Stomach (tissue), 9 donors: ENCODE measurements around the gene TNFRSF17. TPM values are rescaled to one million over a fixed set of nuclear protein-coding genes. Genes with fewer than 3 reads are reported as not detected.

Source experiments
- DNase-seq, 2 donors: peaks; one replicate each; pipeline versions ENCODE4 v3.0.0 to v3.0.0-alpha.2; 2013 to 2019
- H3K27ac ChIP-seq, 5 donors: fragments of 200-600 bp in 4 of 5; sonication (generic) in 4 of 5; one replicate each; pipeline ENCODE4 v1.5.1; 2013 to 2019; ENCODE audit warnings: mild to moderate bottlenecking in 1 of 5, moderate library complexity in 1 of 5
- H3K27me3 ChIP-seq, 3 donors: fragments of 200-600 bp; sonication (generic); one replicate each; pipeline ENCODE4 v1.5.1; 2017 to 2019; ENCODE audit warnings: mixed run types in 1 of 3
- H3K36me3 ChIP-seq, 4 donors: fragments of 200-600 bp; sonication (generic); 1 replicate in 3 of 4; 2 replicates in 1 of 4; pipeline ENCODE4 v1.5.1; 2016 to 2019
- H3K4me1 ChIP-seq, 4 donors: fragments of 200-600 bp; sonication (generic); one replicate each; pipeline ENCODE4 v1.5.1; 2016 to 2019
- H3K4me3 ChIP-seq, 4 donors: fragments of 200-600 bp; sonication (generic) in 3 of 4; one replicate each; pipeline ENCODE4 v1.5.1; 2016 to 2019; ENCODE audit warnings: mild to moderate bottlenecking in 1 of 4
- H3K9me3 ChIP-seq, 4 donors: fragments of 200-600 bp; sonication (generic); one replicate each; pipeline ENCODE4 v1.5.1; 2016 to 2019
- EP300 ChIP-seq: sonication (generic); formaldehyde crosslinking; IDR thresholded peaks from one replicate; pipeline ENCODE4 v1.6.1; 2017; ENCODE audit warnings: antibody characterized with exemption
- POLR2A ChIP-seq, 4 donors: fragments of 450-650 bp; IDR thresholded peaks; one replicate each; pipeline ENCODE4 v1.6.1; 2016; ENCODE audit warnings: antibody characterized with exemption in 4 of 4, control low read depth in 2 of 4, mild to moderate bottlenecking in 1 of 4, moderate library complexity in 1 of 4
- POLR2AphosphoS5 ChIP-seq, 3 donors: sonication (generic); formaldehyde crosslinking; IDR thresholded peaks; one replicate each; pipeline ENCODE4 v1.6.1; 2016; ENCODE audit warnings: antibody characterized with exemption in 3 of 3
- WGBS, 5 donors: extraction: QIAGEN DNeasy Blood & Tissue Kit in 3 of 5; methylation state at CpG; one replicate each; pipeline versions ENCODE4 v1.1.5 to v1.1.7; 2013 to 2018; 5-methylcytosine and 5-hydroxymethylcytosine counted together
- intact Hi-C: fragments of 100-400 bp; cut with DNase I; formaldehyde crosslinking; loops from one replicate; pipeline ENCODE4 v1.15.1; 2023; ENCODE audit warnings: low total_unique reads
- polyA plus RNA-seq, 3 donors: library from polyadenylated mRNA; stranded (reverse); fragments of 200-250 nt; gene quantifications; one replicate each; pipeline ENCODE4 v1.2.3, GENCODE V29; 2013
- total RNA-seq, 5 donors: library from RNA; depleted of rRNA; stranded (reverse); fragments of >200 nt; gene quantifications; one replicate each; pipeline versions ENCODE4 v1.1.0 to v1.2.3, GENCODE V29; 2014 to 2016
- TF ChIP-seq, protein P1 (sequence below), 7 experiments: fragments of 450-650 bp in 4 of 7; fragments of 200-600 bp in 3 of 7; sonication (generic) in 3 of 7; IDR thresholded peaks; one replicate each; pipeline ENCODE4 v1.5.1; 2016 to 2019; ENCODE audit warnings: antibody characterized with exemption in 7 of 7, control low read depth in 2 of 7, mild to moderate bottlenecking in 1 of 7
- donor health status: healthy with polysubstance abuse.
- donor health status: Bipolar disorder and iron deficiency.
- donor health status: healthy.

TNFRSF17 gene
- total and polyA plus RNA-seq, 8 donors: 1.1 to 7.4 (median 1.8) TPM; not detected in 4

DNA sequence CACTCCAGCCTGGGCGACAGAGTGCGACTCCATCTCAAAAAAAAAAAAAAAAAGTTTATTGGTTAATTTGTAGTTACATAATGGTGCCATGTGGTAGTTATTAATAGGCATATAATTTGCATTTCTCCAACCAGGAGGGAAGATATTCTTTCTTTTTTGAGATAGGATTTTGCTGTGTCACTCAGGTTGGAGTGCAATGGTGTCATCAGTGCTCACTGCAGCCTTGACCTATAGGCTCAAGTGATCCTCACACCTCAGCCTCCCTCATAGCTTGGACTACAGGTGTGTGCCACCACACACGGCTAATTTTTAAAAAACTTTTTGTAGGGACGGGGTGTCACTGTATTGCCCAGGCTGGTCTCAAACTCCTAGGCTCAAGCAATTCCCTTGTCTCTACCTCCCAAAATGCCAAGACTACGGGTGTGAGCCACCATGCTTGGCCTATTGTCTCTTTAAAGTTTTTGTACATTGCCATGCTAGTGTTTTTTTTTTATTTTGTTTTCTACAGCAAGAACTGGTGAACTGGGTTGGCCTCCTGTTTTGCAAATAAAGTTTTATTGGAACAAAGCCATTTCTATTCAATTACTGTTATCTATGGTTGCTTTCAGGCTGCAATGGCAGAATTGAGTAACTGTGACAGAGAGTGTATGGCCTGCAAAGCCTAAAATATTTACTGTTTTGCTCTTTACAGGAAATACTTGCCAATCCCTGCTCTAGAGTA is 23.4 kb downstream of the TNFRSF17 start:
- no peaks in the 10 kb centered on the region for H3K9me3 ChIP-seq
- 57 to 83% (median 77%) methylated on average over 5 of the region's 5 CpGs for WGBS, 5 donors
- DNase-seq: no peak
- H3K36me3 ChIP-seq: no peaks in the 10 kb centered on the region
- no peaks in the 10 kb centered on the region for H3K27me3 ChIP-seq
- H3K27ac ChIP-seq: no peak overlapping the region
- TF ChIP-seq POLR2AphosphoS5 (IDR thresholded peaks at IDR 0.05): no peak
- TF ChIP-seq, protein P1, sequence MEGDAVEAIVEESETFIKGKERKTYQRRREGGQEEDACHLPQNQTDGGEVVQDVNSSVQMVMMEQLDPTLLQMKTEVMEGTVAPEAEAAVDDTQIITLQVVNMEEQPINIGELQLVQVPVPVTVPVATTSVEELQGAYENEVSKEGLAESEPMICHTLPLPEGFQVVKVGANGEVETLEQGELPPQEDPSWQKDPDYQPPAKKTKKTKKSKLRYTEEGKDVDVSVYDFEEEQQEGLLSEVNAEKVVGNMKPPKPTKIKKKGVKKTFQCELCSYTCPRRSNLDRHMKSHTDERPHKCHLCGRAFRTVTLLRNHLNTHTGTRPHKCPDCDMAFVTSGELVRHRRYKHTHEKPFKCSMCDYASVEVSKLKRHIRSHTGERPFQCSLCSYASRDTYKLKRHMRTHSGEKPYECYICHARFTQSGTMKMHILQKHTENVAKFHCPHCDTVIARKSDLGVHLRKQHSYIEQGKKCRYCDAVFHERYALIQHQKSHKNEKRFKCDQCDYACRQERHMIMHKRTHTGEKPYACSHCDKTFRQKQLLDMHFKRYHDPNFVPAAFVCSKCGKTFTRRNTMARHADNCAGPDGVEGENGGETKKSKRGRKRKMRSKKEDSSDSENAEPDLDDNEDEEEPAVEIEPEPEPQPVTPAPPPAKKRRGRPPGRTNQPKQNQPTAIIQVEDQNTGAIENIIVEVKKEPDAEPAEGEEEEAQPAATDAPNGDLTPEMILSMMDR (IDR thresholded peaks at IDR 0.05): no peak
- intact Hi-C loops: no loop called here
- no peak overlapping the region for H3K4me3 ChIP-seq
- H3K4me1 ChIP-seq: peaks cover 0 to 20% (median 6%) of the 10 kb centered on the region in 4 donors

DNA sequence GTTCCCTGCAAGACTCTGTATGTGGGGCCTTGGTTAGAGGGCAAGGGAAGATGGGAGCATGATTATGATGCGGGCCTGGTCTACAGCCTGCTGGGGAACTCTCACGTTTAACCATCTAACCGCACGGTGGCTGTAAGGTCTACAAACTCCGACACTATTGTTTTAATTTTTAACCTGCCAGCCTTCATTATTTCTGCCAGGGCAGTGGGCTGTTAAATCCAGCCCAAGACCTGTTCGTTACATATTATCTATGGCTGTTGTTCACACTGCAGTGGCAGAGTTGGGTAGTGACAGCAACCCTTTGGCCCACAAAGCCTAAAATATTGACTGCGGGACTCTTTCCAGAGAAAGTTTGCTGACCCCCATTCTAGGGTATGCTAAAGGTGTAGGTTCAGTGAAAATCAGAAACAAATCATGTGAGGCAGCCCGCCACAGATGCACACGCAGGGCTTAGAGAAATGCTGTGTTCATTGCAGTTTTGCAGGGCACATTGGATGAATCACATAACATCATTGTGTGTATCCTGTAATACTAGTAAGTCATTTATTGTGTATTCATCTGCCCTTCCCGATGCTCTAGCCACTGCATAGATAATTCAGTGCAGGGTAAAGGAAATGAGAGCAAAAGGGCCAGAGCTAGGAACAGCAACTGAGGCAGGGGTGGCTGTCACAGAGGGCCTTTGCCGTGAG is 25.8 kb downstream of the TNFRSF17 start:
- intact Hi-C loops: no loop called here
- Histone ChIP-seq H3K4me1 (peaks cover 0 to 25% (median 13%) of the 10 kb centered on the region in 4 donors), H3K27me3 (no peaks in the 10 kb centered on the region), H3K27ac (no peak overlapping the region), H3K9me3 (no peaks in the 10 kb centered on the region), H3K4me3 (no peak overlapping the region), H3K36me3 (no peaks in the 10 kb centered on the region)
- 80 to 93% (median 92%) methylated on average over 11 of the region's 11 CpGs for WGBS, 5 donors
- TF ChIP-seq, protein P1 (IDR thresholded peaks at IDR 0.05): no peak
- TF ChIP-seq EP300: no peak
- TF ChIP-seq POLR2AphosphoS5 (IDR thresholded peaks at IDR 0.05): no peak
- TF ChIP-seq POLR2A (IDR thresholded peaks at IDR 0.05): no peak
- DNase-seq: no peak

DNA sequence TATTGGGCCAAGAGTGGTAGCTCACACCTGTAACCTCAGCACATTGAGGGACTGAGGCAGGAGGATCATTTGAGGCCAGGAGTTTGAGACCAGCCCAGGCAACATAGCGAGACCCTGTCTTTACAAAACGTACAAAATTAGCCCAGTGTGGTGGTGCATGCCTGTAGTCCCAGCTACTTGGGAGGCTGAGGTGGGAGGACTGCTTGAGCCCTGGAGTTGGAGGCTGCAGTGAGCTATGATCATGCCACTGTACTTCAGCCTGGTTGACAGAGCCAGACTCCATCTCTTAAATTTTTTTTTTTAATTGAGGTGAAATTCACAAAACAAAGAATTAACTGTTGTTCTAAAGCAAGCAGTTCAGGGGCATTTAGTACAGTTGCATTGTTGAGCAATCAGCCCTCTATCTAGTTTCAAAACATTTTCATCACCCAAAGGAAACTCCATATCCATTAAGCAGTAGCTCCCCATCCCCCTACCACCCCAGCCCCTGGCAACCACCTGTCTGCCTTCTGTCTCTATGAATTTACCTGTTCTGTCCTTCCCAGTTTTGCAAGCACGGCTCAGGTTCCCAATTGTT is 27.1 kb downstream of the TNFRSF17 start:
- Histone ChIP-seq H3K9me3 (no peaks in the 10 kb centered on the region), H3K4me3 (no peak overlapping the region), H3K36me3 (no peaks in the 10 kb centered on the region), H3K27ac (peak overlapping the region in 1 of 5 donors; percentile 12), H3K4me1 (peaks cover 0 to 33% (median 13%) of the 10 kb centered on the region in 4 donors), H3K27me3 (no peaks in the 10 kb centered on the region)
- no peak for DNase-seq
- TF ChIP-seq POLR2A (IDR thresholded peaks at IDR 0.05): no peak
- no peak for TF ChIP-seq POLR2AphosphoS5 (IDR thresholded peaks at IDR 0.05)
- TF ChIP-seq, protein P1 (IDR thresholded peaks at IDR 0.05): no peak
- TF ChIP-seq EP300: no peak
- intact Hi-C loops: no loop called here
- 84 to 88% (median 85%) methylated on average over 3 of the region's 3 CpGs for WGBS, 5 donors

DNA sequence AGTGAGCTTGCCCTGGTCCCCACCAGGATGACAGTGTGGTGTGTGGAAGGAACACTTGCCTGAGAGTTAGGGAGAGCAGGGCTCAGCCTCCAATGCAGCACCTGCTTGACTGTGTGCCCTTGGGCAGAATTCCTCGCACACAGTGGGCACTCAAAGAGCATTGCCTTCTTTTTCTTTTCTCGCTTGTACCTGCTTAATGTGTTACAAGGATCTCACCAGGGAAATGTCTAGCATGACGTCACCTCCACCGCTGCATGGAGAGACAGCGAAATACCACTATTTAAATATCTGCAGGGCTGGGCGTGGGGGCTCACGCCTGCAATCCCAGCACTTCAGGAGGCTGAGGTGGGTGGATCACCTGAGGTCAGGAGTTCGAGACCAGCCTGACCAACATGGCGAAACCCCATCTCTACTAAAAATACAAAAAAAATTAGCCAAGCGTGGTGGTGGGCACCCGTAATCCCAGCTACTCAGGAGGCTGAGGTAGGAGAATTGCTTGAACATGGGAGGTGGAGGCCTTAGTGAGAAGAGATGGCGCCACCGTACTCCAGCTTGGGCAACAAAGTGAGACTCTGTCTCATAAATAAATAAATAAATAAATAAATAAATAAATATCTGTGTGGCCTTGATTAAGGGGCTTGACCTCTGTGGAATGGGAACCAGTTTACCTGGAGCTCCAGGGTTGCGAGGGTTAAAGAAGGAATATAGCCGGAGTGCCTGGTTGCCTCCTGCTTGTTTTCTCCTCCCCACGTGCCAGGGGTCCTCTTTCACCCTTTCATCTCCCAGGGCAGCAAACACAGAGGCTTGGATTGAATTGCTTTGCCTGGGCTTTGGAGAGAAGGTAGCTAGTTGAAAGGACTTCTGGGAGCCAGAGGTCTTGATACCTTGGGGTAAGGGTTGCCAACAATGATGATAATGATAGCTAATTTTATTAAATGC is 27.8 kb downstream of the TNFRSF17 start:
- peak in 1 of 2 donors; percentile 15 for DNase-seq
- H3K9me3 ChIP-seq: no peaks in the 10 kb centered on the region
- intact Hi-C loops: no loop called here
- H3K36me3 ChIP-seq: peaks cover 0 to 3% (median 0%) of the 10 kb centered on the region in 4 donors
- whole genome bisulfite sequencing, 5 donors: 90 to 94% (median 93%) methylated on average over 16 of the region's 16 CpGs
- peaks cover 0 to 34% (median 13%) of the 10 kb centered on the region in 4 donors for H3K4me1 ChIP-seq
- H3K4me3 ChIP-seq: no peak overlapping the region
- no peaks in the 10 kb centered on the region for H3K27me3 ChIP-seq
- no peak for TF ChIP-seq POLR2AphosphoS5 (IDR thresholded peaks at IDR 0.05)
- TF ChIP-seq, protein P1 (IDR thresholded peaks at IDR 0.05): no peak
- peak overlapping the region in 1 of 5 donors; percentile 12 for H3K27ac ChIP-seq
